ENCODE data around the gene C22orf31.

GRCh38 chr22:29074276-29074772 is 12.7 kb upstream of the C22orf31 start:
- TF ChIP-seq CTCF (IDR thresholded peaks at IDR 0.05; ENCODE audit: poor library complexity) (no peak), EZH2 (IDR thresholded peaks at IDR 0.05; ENCODE audit: borderline replicate concordance) (no peak)

Measured in hepatocyte (in vitro differentiated cells).